ENCODE results near the gene CD93.

CD93 gene

GRCh38 chr20:23111944-23112342 is 25.8 kb upstream of the CD93 start:
- TF ChIP-seq CTCF (IDR thresholded peaks at IDR 0.05): no peak

DNA sequence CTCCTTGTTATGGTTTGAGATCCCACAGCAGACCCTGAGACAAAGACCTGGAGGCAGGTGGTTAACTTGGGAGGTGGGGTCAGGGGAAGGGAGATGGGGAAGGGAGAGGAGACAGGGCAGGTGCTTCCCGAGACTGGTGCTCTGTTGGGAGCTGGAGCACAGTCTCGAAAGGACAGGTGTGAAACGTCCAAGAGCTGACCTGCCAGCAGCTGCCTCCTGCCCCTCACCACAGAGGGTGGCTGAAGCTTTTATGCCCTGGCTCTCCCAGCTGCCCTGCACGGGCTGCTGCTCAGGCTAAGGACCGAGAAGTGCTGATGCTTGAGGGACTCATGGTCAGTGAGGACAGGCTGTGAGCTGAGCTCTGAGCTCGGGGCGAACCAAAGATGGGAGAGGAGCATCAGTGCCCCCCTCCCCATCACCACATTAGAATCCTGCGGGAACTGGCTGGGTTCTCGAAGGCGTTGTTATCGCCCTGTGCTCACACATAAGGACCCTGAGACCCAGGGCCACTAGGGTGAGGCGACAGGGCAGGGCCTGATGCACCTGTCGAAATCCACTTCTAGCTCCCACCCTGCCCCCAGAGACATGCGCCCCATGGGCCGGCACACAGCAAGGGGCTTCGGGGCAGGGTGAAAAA is 25.3 kb upstream of the CD93 start:
- TF ChIP-seq CTCF (IDR thresholded peaks at IDR 0.05): no peak

DNA sequence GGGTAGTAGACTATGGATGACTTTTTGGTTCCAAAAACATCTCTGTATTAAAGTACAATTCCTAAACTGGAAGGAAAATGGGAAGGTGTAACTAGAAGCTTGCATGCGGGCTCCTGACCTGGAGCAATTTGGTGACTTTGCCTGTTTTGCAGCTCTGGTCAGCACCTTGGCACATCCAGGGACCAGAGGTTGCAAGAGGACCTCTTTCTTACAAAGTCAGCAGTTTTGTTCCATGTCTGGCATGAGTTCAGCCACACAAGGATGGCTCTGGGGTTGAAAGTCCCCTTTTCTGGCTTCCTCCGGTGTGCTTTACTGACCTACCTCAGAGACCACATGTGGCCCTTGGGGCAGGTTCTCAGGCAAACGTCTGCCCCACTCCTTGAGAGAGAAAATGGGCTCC is 22.7 kb upstream of the CD93 start:
- no peak for TF ChIP-seq CTCF (IDR thresholded peaks at IDR 0.05)

GRCh38 chr20:23107466-23107865 is 21.3 kb upstream of the CD93 start:
- no peak for TF ChIP-seq CTCF (IDR thresholded peaks at IDR 0.05)

- TF ChIP-seq CTCF (IDR thresholded peaks at IDR 0.05): no peak
Observed at GRCh38 chr20:23106271-23106851, 20.2 kb upstream of the CD93 start.

DNA sequence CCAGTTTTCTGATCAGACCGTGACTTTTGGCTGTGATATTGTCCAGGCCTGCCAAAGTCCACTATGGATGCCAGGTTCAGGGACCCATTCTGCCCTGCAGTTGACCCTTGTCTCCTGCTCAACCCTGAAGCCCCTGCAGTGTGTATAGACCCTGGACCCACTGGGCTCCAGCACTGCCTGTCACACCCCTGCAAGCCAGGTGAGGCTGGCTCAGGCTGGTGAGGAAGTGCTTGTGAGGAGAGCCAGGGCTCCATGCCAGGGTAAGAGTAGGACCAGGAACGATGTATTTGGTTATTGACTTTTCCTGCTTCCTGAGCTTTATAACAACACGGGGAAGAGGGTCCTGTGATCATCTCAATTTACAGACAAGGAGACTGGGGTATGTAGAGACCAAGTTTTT is 19.1 kb upstream of the CD93 start:
- TF ChIP-seq CTCF (IDR thresholded peaks at IDR 0.05): no peak

- no peak for TF ChIP-seq CTCF (IDR thresholded peaks at IDR 0.05)
Observed at GRCh38 chr20:23103284-23104018, 17.3 kb upstream of the CD93 start.

All from LNCAP (cell line).